ENCODE measurements around the gene ZBTB12. TPM values are rescaled to one million over a fixed set of nuclear protein-coding genes. Genes with fewer than 3 reads are reported as not detected.
"Not testable (repeated sequence)": the region's sequence is repeated elsewhere in the genome, so short reads cannot be mapped to it uniquely, and the experiment has no call there.

The ZBTB12 gene
- total RNA-seq, 2 donors from 2014 or later, result 25.4 to 29.9 TPM

GRCh38 chr6:31911826-31912585 lies 10.1 kb upstream of the ZBTB12 start:
- Histone ChIP-seq H3K36me3 (ENCODE audit: control insufficient read depth, insufficient read depth, low read length) (no peaks in the 10 kb centered on the region), H3K9ac (ENCODE audit: extremely low read depth, low read length, poor library complexity, severe bottlenecking) (no peak overlapping the region), H3K9me3 (ENCODE audit: control insufficient read depth, low read length) (no peaks in the 10 kb centered on the region), H3K4me1 (ENCODE audit: control insufficient read depth, insufficient read depth, low read length) (no peaks in the 10 kb centered on the region), H3K4me3 (ENCODE audit: low read length) (no peak overlapping the region), H3K27ac (ENCODE audit: low read depth, low read length) (no peak overlapping the region), H3K27me3 (ENCODE audit: control insufficient read depth, insufficient read depth, low read length, poor library complexity, severe bottlenecking) (no peaks in the 10 kb centered on the region)
- H3K36me3 Mint-ChIP-seq (ENCODE audit: low read depth), result no peaks in the 10 kb centered on the region
- H3K4me1 Mint-ChIP-seq, result no peaks in the 10 kb centered on the region
- TF ChIP-seq CTCF (conservative IDR thresholded peaks at IDR 0.05), result no peak
- 76 to 78% methylated on average over 10 to 11 of the region's 11 CpGs for WGBS, 2 experiments (ENCODE audit: insufficient coverage in 1 of 2, insufficient read length in 1 of 2)
- no peak for DNase-seq
- no peak overlapping the region for H3K27ac Mint-ChIP-seq
- no peak overlapping the region for H3K4me3 Mint-ChIP-seq
- no peaks in the 10 kb centered on the region for H3K9me3 Mint-ChIP-seq
- H3K27me3 Mint-ChIP-seq (ENCODE audit: insufficient read depth), result peaks cover 10% of the 10 kb centered on the region

GRCh38 chr6:31909298-31909697 lies 7.4 kb upstream of the ZBTB12 start:
- H3K27ac ChIP-seq (ENCODE audit: low read depth, low read length); H3K36me3 ChIP-seq (ENCODE audit: control insufficient read depth, insufficient read depth, low read length); H3K9ac ChIP-seq (ENCODE audit: extremely low read depth, low read length, poor library complexity, severe bottlenecking); H3K9me3 ChIP-seq (ENCODE audit: control insufficient read depth, low read length); DNase-seq; H3K36me3 Mint-ChIP-seq (ENCODE audit: low read depth); H3K27ac Mint-ChIP-seq; H3K27me3 Mint-ChIP-seq (ENCODE audit: insufficient read depth); H3K4me3 ChIP-seq (ENCODE audit: low read length); H3K4me1 ChIP-seq (ENCODE audit: control insufficient read depth, insufficient read depth, low read length); H3K9me3 Mint-ChIP-seq; H3K4me3 Mint-ChIP-seq; H3K27me3 ChIP-seq (ENCODE audit: control insufficient read depth, insufficient read depth, low read length, poor library complexity, severe bottlenecking); H3K4me1 Mint-ChIP-seq: not testable (repeated sequence)
- 86 to 89% methylated on average over 6 to 7 of the region's 7 CpGs for WGBS, 2 experiments (ENCODE audit: insufficient coverage in 1 of 2, insufficient read length in 1 of 2)

GRCh38 chr6:31908791-31909190 lies 6.9 kb upstream of the ZBTB12 start:
- H3K4me1 Mint-ChIP-seq, result peaks cover 9% of the 10 kb centered on the region
- 92 to 94% methylated on average over 4 of the region's 4 CpGs for WGBS, 2 experiments (ENCODE audit: insufficient coverage in 1 of 2, insufficient read length in 1 of 2)
- H3K36me3 Mint-ChIP-seq (ENCODE audit: low read depth), result no peaks in the 10 kb centered on the region
- Histone ChIP-seq H3K9ac (ENCODE audit: extremely low read depth, low read length, poor library complexity, severe bottlenecking) (no peak overlapping the region), H3K36me3 (ENCODE audit: control insufficient read depth, insufficient read depth, low read length) (no peaks in the 10 kb centered on the region), H3K27me3 (ENCODE audit: control insufficient read depth, insufficient read depth, low read length, poor library complexity, severe bottlenecking) (no peaks in the 10 kb centered on the region), H3K4me3 (ENCODE audit: low read length) (no peak overlapping the region), H3K27ac (ENCODE audit: low read depth, low read length) (no peak overlapping the region), H3K4me1 (ENCODE audit: control insufficient read depth, insufficient read depth, low read length) (peaks cover 2% of the 10 kb centered on the region), H3K9me3 (ENCODE audit: control insufficient read depth, low read length) (no peaks in the 10 kb centered on the region)
- no peaks in the 10 kb centered on the region for H3K9me3 Mint-ChIP-seq
- TF ChIP-seq CTCF (conservative IDR thresholded peaks at IDR 0.05), result no peak
- DNase-seq, result no peak
- H3K27ac Mint-ChIP-seq, result no peak overlapping the region
- H3K27me3 Mint-ChIP-seq (ENCODE audit: insufficient read depth), result peaks cover 3% of the 10 kb centered on the region
- H3K4me3 Mint-ChIP-seq, result no peak overlapping the region

- peaks cover 12% of the 10 kb centered on the region for H3K4me1 Mint-ChIP-seq
- WGBS, 2 experiments (ENCODE audit: insufficient coverage in 1 of 2, insufficient read length in 1 of 2), result 98% methylated on average over 5 of the region's 5 CpGs; no CpG with 5 or more reads in 1 of the 2 experiments
These were observed 6.4 kb upstream of the ZBTB12 start for GRCh38 chr6:31908255-31908654.

More at GRCh38 chr6:31908255-31908654, 6.4 kb upstream of the ZBTB12 start:
- not testable (repeated sequence) for H3K36me3 Mint-ChIP-seq (ENCODE audit: low read depth); H3K27me3 Mint-ChIP-seq (ENCODE audit: insufficient read depth); DNase-seq; H3K27ac ChIP-seq (ENCODE audit: low read depth, low read length); H3K4me3 ChIP-seq (ENCODE audit: low read length); H3K9me3 Mint-ChIP-seq; H3K4me1 ChIP-seq (ENCODE audit: control insufficient read depth, insufficient read depth, low read length); H3K27ac Mint-ChIP-seq; H3K27me3 ChIP-seq (ENCODE audit: control insufficient read depth, insufficient read depth, low read length, poor library complexity, severe bottlenecking); H3K4me3 Mint-ChIP-seq; H3K9ac ChIP-seq (ENCODE audit: extremely low read depth, low read length, poor library complexity, severe bottlenecking); H3K36me3 ChIP-seq (ENCODE audit: control insufficient read depth, insufficient read depth, low read length); H3K9me3 ChIP-seq (ENCODE audit: control insufficient read depth, low read length)
